Prostate gland (tissue), 2 donors: ENCODE measurements around the gene ARHGAP44. TPM values are rescaled to one million over a fixed set of nuclear protein-coding genes. Genes with fewer than 3 reads are reported as not detected.
"Not testable (repeated sequence)": the region's sequence is repeated elsewhere in the genome, so short reads cannot be mapped to it uniquely, and the experiment has no call there.

Source experiments
- DNase-seq: peaks from one replicate; pipeline ENCODE4 v3.0.0-alpha.2; 2019; ENCODE audit warnings: low spot score
- H3K27ac ChIP-seq, 2 donors: fragments of 200-600 bp; sonication (generic); 2 replicates each; pipeline ENCODE4 v1.5.1; 2017 to 2019
- H3K27me3 ChIP-seq: fragments of 200-600 bp; sonication (generic); replicated peaks from 2 replicates; pipeline ENCODE4 v1.5.1; 2019; ENCODE audit not compliant: insufficient read depth
- H3K36me3 ChIP-seq, 2 donors: fragments of 200-600 bp; sonication (generic); 1 replicate in 1 of 2; 2 replicates in 1 of 2; pipeline versions ENCODE4 v1.5.1 to v1.8.1; 2017 to 2019
- H3K4me1 ChIP-seq: fragments of 200-600 bp; sonication (generic); replicated peaks from 2 replicates; pipeline ENCODE4 v1.5.1; 2019
- H3K4me3 ChIP-seq, 2 donors: fragments of 200-600 bp; sonication (generic); 2 replicates each; pipeline ENCODE4 v1.5.1; 2017 to 2019
- H3K9me3 ChIP-seq: fragments of 200-600 bp; sonication (generic); 2 replicates; pipeline ENCODE4 v1.5.1; 2017
- POLR2A ChIP-seq: fragments of 450-650 bp; IDR thresholded peaks from one replicate; pipeline ENCODE4 v1.6.1; 2016; ENCODE audit warnings: antibody characterized with exemption, mild to moderate bottlenecking
- POLR2AphosphoS5 ChIP-seq: sonication (generic); formaldehyde crosslinking; IDR thresholded peaks from one replicate; pipeline ENCODE4 v1.6.1; 2017; ENCODE audit warnings: antibody characterized with exemption
- WGBS: methylation state at CpG from one replicate; pipeline ENCODE4 v1.1.5; 2018; 5-methylcytosine and 5-hydroxymethylcytosine counted together
- intact Hi-C: fragments of 100-400 bp; cut with DNase I; formaldehyde crosslinking; loops from one replicate; pipeline ENCODE4 v1.14.2; 2022
- total RNA-seq, 2 donors: library from RNA; depleted of rRNA; stranded (reverse); fragments of >200 nt; gene quantifications; one replicate each; pipeline ENCODE4 v1.1.0, GENCODE V29; 2016
- TF ChIP-seq, protein P1 (sequence below), 4 experiments: fragments of 200-600 bp in 2 of 4; fragments of 450-650 bp in 2 of 4; sonication (generic) in 2 of 4; IDR thresholded peaks; 1 replicate in 3 of 4; 2 replicates in 1 of 4; pipeline ENCODE4 v1.5.1; 2016 to 2019; ENCODE audit warnings: antibody characterized with exemption in 4 of 4, mild to moderate bottlenecking in 2 of 4, moderate library complexity in 2 of 4

The ARHGAP44 gene
- total RNA-seq, 2 donors from 2014 or later: 7.5 to 15.7 TPM

DNA sequence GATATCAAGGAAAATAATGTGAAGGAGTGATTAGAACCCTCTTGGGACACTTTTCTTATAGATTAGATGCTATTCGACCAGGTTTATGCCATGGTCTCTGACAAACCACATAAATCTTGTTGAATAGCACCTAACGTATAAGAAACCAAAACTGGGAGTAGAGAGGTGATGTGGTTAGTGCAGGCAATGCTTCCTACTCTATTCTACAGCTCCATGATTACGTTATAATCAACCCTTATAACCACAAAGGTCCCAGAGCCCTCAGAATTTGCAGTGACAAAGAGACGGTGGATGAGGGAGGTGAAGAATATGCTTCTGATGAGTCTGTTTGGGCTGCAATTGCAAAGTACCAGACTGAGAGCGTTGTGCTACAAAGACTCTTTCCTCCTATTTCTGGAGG, 78.4 kb downstream of the ARHGAP44 start:
- Histone ChIP-seq H3K4me3 (no peak overlapping the region), H3K9me3 (no peaks in the 10 kb centered on the region), H3K4me1 (no peaks in the 10 kb centered on the region), H3K27me3 (no peaks in the 10 kb centered on the region), H3K36me3 (no peaks in the 10 kb centered on the region), H3K27ac (no peak overlapping the region)
- TF ChIP-seq POLR2A (no peak), POLR2AphosphoS5 (no peak)
- TF ChIP-seq, protein P1, sequence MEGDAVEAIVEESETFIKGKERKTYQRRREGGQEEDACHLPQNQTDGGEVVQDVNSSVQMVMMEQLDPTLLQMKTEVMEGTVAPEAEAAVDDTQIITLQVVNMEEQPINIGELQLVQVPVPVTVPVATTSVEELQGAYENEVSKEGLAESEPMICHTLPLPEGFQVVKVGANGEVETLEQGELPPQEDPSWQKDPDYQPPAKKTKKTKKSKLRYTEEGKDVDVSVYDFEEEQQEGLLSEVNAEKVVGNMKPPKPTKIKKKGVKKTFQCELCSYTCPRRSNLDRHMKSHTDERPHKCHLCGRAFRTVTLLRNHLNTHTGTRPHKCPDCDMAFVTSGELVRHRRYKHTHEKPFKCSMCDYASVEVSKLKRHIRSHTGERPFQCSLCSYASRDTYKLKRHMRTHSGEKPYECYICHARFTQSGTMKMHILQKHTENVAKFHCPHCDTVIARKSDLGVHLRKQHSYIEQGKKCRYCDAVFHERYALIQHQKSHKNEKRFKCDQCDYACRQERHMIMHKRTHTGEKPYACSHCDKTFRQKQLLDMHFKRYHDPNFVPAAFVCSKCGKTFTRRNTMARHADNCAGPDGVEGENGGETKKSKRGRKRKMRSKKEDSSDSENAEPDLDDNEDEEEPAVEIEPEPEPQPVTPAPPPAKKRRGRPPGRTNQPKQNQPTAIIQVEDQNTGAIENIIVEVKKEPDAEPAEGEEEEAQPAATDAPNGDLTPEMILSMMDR (IDR thresholded peaks at IDR 0.05): no peak
- WGBS: 90% methylated on average over 5 of the region's 5 CpGs
- intact Hi-C loops: no loop called here
- no peak for DNase-seq

DNA sequence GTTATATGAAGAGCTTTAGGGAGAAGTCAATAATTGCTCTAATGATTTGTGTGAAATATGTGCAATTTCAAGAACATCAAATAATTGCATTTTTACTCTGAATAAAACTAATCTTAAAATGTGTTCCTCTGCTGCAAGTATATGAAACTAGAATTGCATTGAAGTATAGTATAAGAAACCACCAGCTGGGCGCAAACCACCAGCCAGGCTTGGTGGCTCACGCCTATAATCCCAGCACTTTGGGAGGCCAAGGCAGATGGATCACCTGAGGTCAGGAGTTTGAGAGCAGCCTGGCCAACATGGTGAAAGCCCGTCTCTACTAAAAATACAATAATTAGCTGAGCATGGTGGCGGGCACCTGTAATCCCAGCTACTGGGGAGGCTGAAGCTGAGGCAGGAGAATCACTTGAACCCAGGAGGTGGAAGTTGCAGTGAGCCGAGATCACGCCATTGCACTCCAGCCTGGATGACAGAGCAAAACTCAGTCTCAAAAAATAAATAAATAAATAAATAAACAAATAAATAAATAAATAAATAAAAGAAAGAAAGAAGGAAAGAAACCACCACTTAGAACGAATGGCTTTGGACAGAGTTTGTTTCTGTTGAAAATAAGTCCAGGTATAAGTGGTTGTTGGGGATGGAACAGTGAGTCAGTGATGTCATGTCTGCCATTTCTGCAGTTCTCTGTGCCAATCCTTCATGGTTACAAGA, 84.3 kb downstream of the ARHGAP44 start:
- H3K36me3 ChIP-seq, H3K4me1 ChIP-seq, H3K27ac ChIP-seq, intact Hi-C loops, DNase-seq, H3K27me3 ChIP-seq, H3K9me3 ChIP-seq, H3K4me3 ChIP-seq: not testable (repeated sequence)
- 92% methylated on average over 6 of the region's 7 CpGs for WGBS

DNA sequence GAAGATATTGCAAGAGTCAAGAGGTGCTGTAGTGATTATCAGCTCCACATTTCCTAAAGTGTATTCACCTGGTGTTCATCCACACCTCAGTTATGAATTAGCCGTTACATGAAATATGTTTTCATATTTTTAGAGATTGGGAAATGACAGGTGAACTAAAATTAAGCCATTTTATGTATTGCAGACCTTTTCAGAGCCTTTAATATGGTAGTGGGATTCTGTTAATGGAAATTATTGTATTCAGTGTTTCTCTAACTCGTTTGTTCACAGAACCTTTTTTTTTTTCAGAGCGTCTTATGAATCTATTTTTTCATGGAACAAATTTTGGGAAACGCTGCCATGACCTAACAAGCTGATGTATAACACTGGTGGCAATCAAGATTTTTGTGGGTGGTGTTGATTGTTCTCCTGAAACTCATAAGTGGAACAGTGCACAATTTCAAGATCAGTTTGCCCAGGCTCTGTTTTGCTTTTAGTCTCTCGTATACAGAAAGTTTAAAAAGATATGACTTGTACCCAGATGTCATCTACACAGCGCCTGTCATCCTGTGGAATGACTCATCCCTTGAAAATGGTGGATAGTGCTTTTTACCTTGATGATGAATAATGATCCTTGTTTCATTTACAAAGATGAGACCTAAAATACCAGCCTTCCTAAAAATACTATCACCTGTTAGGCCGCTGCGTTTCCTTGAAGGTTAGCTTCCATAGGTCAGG, 88.8 kb downstream of the ARHGAP44 start:
- TF ChIP-seq POLR2A (no peak), POLR2AphosphoS5 (no peak)
- TF ChIP-seq, protein P1 (IDR thresholded peaks at IDR 0.05): no peak
- intact Hi-C loops: no loop called here
- 82% methylated on average over 8 of the region's 8 CpGs for WGBS
- no peaks in the 10 kb centered on the region for H3K4me1 ChIP-seq
- no peak overlapping the region for H3K4me3 ChIP-seq
- DNase-seq: no peak
- H3K9me3 ChIP-seq: no peaks in the 10 kb centered on the region
- H3K36me3 ChIP-seq: no peaks in the 10 kb centered on the region
- H3K27me3 ChIP-seq: no peaks in the 10 kb centered on the region
- no peak overlapping the region for H3K27ac ChIP-seq

DNA sequence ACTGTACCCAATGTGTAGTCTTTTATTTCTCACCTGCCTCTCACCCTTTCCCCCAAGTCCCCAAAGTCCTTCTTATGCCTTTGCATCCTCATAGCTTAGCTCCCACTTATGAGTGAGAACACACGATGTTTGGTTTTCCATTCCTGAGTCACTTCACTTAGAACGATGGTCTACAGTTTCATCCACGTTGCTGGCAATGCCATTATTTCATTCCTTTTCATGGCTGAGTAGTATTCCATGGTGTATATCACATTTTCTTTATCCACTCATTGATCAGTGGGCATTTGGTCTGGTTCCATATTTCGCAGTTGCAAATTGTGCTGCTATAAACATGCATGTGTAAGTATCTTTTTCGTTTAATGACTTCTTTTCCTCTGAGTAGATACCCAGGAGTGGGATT, 89.8 kb downstream of the ARHGAP44 start:
- H3K9me3 ChIP-seq, intact Hi-C loops: not testable (repeated sequence)
- WGBS: 96% methylated on average over 5 of the region's 5 CpGs

DNA sequence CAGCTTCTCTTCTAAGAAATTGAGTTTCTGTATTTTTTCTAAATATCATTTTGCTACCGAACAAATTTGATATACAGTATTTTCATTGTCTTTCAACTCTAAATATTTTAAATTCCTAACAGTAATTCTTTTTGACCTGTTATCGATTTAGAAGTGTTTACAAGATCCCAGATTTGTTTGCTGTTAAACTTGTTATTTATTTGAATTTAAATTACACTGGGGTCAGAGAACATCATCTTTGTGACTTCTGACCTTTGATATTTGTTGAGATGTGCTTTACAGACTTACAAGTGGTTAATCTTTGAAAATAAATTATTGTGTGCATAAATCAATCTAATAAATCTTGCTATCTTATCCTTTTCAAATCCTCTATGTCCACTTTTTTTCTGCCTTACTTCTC, 94.2 kb downstream of the ARHGAP44 start:
- 60% methylated on average over 2 of the region's 2 CpGs for WGBS
- Histone ChIP-seq H3K4me3 (no peak overlapping the region), H3K27ac (no peak overlapping the region), H3K27me3 (no peaks in the 10 kb centered on the region), H3K4me1 (no peaks in the 10 kb centered on the region), H3K9me3 (no peaks in the 10 kb centered on the region), H3K36me3 (no peaks in the 10 kb centered on the region)
- DNase-seq: no peak
- intact Hi-C loops: no loop called here
- TF ChIP-seq, protein P1 (IDR thresholded peaks at IDR 0.05): no peak
- TF ChIP-seq POLR2AphosphoS5 (no peak), POLR2A (no peak)

More for the DNA sequence above, 89.8 kb downstream of the ARHGAP44 start:
- not testable (repeated sequence) for H3K36me3 ChIP-seq, H3K4me3 ChIP-seq, H3K27ac ChIP-seq, H3K27me3 ChIP-seq, H3K4me1 ChIP-seq, DNase-seq

DNA sequence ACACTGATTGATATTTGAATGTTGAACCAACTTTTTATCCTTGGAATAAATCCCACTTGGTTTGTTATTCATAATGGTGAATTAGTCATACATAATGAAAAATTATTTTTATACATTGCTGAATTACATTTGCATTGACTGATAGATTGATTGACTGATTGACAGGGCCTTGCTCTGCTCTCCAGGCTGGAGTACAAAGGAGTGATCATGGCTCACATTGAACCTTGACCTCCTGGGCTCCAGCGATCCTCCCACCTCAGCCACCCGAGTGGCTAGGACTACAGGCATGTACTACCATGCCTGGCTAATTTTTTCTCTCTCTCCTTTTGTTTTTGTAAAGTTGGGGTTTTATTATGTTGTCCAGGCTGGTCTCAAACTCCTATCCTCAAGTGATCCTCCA, 97.8 kb downstream of the ARHGAP44 start:
- H3K36me3 ChIP-seq: no peaks in the 10 kb centered on the region
- H3K27ac ChIP-seq: no peak overlapping the region
- H3K27me3 ChIP-seq: no peaks in the 10 kb centered on the region
- no peak for DNase-seq
- 81% methylated on average over 2 of the region's 2 CpGs for WGBS
- intact Hi-C loops: no loop called here
- H3K4me3 ChIP-seq: no peak overlapping the region
- no peaks in the 10 kb centered on the region for H3K4me1 ChIP-seq
- TF ChIP-seq POLR2AphosphoS5: no peak
- TF ChIP-seq POLR2A: no peak
- TF ChIP-seq, protein P1 (IDR thresholded peaks at IDR 0.05): no peak
- H3K9me3 ChIP-seq: no peaks in the 10 kb centered on the region
